Measurements from ENCODE around the gene SSBP4. TPM values are rescaled to one million over a fixed set of nuclear protein-coding genes. Genes with fewer than 3 reads are reported as not detected.

Gene SSBP4
- total RNA-seq, 4 donors from 2014 or later = 18.1 to 30.5 (median 27.4) TPM

GRCh38 chr19:18475762-18476331, 56.6 kb downstream of the SSBP4 start:
- Histone ChIP-seq H3K9me3 (no peaks in the 10 kb centered on the region), H3K27ac (no peak overlapping the region), H3K36me3 (peaks cover 12% of the 10 kb centered on the region), H3K27me3 (no peaks in the 10 kb centered on the region), H3K4me1 (peaks cover 47% of the 10 kb centered on the region), H3K4me3 (no peak overlapping the region)
- no peak for DNase-seq (ENCODE audit: low spot score in 2 of 2)
- TF ChIP-seq CTCF (IDR thresholded peaks at IDR 0.05) = no peak
- no peak for TF ChIP-seq POLR2AphosphoS5 (IDR thresholded peaks at IDR 0.05)
- no peak for TF ChIP-seq EP300 (IDR thresholded peaks at IDR 0.05)
- no peak for TF ChIP-seq POLR2A (IDR thresholded peaks at IDR 0.05)
- 83% methylated on average over 13 of the region's 19 CpGs for WGBS

- TF ChIP-seq POLR2AphosphoS5 (IDR thresholded peaks at IDR 0.05) (no peak), CTCF (IDR thresholded peaks at IDR 0.05) (no peak), POLR2A (IDR thresholded peaks at IDR 0.05) (no peak), EP300 (IDR thresholded peaks at IDR 0.05) (no peak)
- 91% methylated on average over 13 of the region's 14 CpGs for WGBS
- H3K9me3 ChIP-seq = no peaks in the 10 kb centered on the region
- no peak overlapping the region for H3K4me3 ChIP-seq
- peaks cover 53% of the 10 kb centered on the region for H3K4me1 ChIP-seq
- H3K27ac ChIP-seq = no peak overlapping the region
- H3K36me3 ChIP-seq = peaks cover 7% of the 10 kb centered on the region
- no peak for DNase-seq (ENCODE audit: low spot score in 2 of 2)
- H3K27me3 ChIP-seq = no peaks in the 10 kb centered on the region
Measured at GRCh38 chr19:18476507-18477041, 57.4 kb downstream of the SSBP4 start.

GRCh38 chr19:18477042-18477779, 58.0 kb downstream of the SSBP4 start:
- no peaks in the 10 kb centered on the region for H3K9me3 ChIP-seq
- DNase-seq (ENCODE audit: low spot score in 2 of 2) = no peak
- H3K27me3 ChIP-seq = no peaks in the 10 kb centered on the region
- H3K4me3 ChIP-seq = no peak overlapping the region
- TF ChIP-seq EP300 (IDR thresholded peaks at IDR 0.05) = no peak
- TF ChIP-seq CTCF (IDR thresholded peaks at IDR 0.05) = no peak
- TF ChIP-seq POLR2AphosphoS5 (IDR thresholded peaks at IDR 0.05) = no peak
- TF ChIP-seq POLR2A (IDR thresholded peaks at IDR 0.05) = no peak
- peaks cover 3% of the 10 kb centered on the region for H3K36me3 ChIP-seq
- H3K27ac ChIP-seq = no peak overlapping the region
- WGBS = 83% methylated on average over 24 of the region's 24 CpGs
- peaks cover 53% of the 10 kb centered on the region for H3K4me1 ChIP-seq

- TF ChIP-seq POLR2A (IDR thresholded peaks at IDR 0.05) = no peak
- TF ChIP-seq POLR2AphosphoS5 (IDR thresholded peaks at IDR 0.05) = no peak
- no peak for TF ChIP-seq CTCF (IDR thresholded peaks at IDR 0.05)
- no peak for TF ChIP-seq EP300 (IDR thresholded peaks at IDR 0.05)
Measured at GRCh38 chr19:18477974-18478373, 58.8 kb downstream of the SSBP4 start.

More at GRCh38 chr19:18477974-18478373, 58.8 kb downstream of the SSBP4 start:
- 86% methylated on average over 7 of the region's 8 CpGs for WGBS
- Histone ChIP-seq H3K27ac (peak overlapping the region; percentile 79), H3K27me3 (no peaks in the 10 kb centered on the region), H3K4me3 (no peak overlapping the region), H3K4me1 (peaks cover 53% of the 10 kb centered on the region), H3K36me3 (no peaks in the 10 kb centered on the region), H3K9me3 (no peaks in the 10 kb centered on the region)
- DNase-seq (ENCODE audit: low spot score in 2 of 2) = no peak

All from suprapubic skin (tissue), 4 donors.